Measurements from ENCODE around the gene GOLGA2.

GOLGA2 gene

GRCh38 chr9:128213746-128214497 is 61.9 kb downstream of the GOLGA2 start:
- peaks cover 21% of the 10 kb centered on the region for H3K4me1 ChIP-seq (ENCODE audit: insufficient read depth, insufficient read length)

GRCh38 chr9:128211981-128212281 is 63.9 kb downstream of the GOLGA2 start:
- peaks cover 23% of the 10 kb centered on the region for H3K36me3 ChIP-seq (ENCODE audit: insufficient read depth, insufficient read length, low read length)
- no peaks in the 10 kb centered on the region for H3K27me3 ChIP-seq (ENCODE audit: insufficient read depth, insufficient read length)
- H3K4me1 ChIP-seq (ENCODE audit: insufficient read depth, insufficient read length), result peaks cover 20% of the 10 kb centered on the region
- no peak overlapping the region for H3K9ac ChIP-seq (ENCODE audit: insufficient read length, low read depth)
- H3K4me3 ChIP-seq (ENCODE audit: insufficient read length, low read depth), result no peak overlapping the region
- TF ChIP-seq SUZ12 (IDR thresholded peaks at IDR 0.05; ENCODE audit: extremely low read depth, insufficient read depth, insufficient read length) (no peak), YY1 (IDR thresholded peaks at IDR 0.05; ENCODE audit: insufficient read depth, insufficient read length) (no peak), ZNF274 (IDR thresholded peaks at IDR 0.05; ENCODE audit: low read depth, low read length) (no peak)
- no peaks in the 10 kb centered on the region for H3K9me3 ChIP-seq (ENCODE audit: insufficient read depth, low read length)
- no peak for DNase-seq (ENCODE audit: low read depth, low spot score)

More at GRCh38 chr9:128213746-128214497, 61.9 kb downstream of the GOLGA2 start:
- no peak overlapping the region for H3K4me3 ChIP-seq (ENCODE audit: insufficient read length, low read depth)
- DNase-seq (ENCODE audit: low read depth, low spot score), result no peak
- no peaks in the 10 kb centered on the region for H3K9me3 ChIP-seq (ENCODE audit: insufficient read depth, low read length)
- no peaks in the 10 kb centered on the region for H3K27me3 ChIP-seq (ENCODE audit: insufficient read depth, insufficient read length)
- TF ChIP-seq YY1 (IDR thresholded peaks at IDR 0.05; ENCODE audit: insufficient read depth, insufficient read length) (no peak), ZNF274 (IDR thresholded peaks at IDR 0.05; ENCODE audit: low read depth, low read length) (no peak), SUZ12 (IDR thresholded peaks at IDR 0.05; ENCODE audit: extremely low read depth, insufficient read depth, insufficient read length) (no peak)
- no peak overlapping the region for H3K9ac ChIP-seq (ENCODE audit: insufficient read length, low read depth)
- H3K36me3 ChIP-seq (ENCODE audit: insufficient read depth, insufficient read length, low read length), result peaks cover 27% of the 10 kb centered on the region

- no peaks in the 10 kb centered on the region for H3K27me3 ChIP-seq (ENCODE audit: insufficient read depth, insufficient read length)
- TF ChIP-seq YY1 (IDR thresholded peaks at IDR 0.05; ENCODE audit: insufficient read depth, insufficient read length), result no peak
- no peak for TF ChIP-seq SUZ12 (IDR thresholded peaks at IDR 0.05; ENCODE audit: extremely low read depth, insufficient read depth, insufficient read length)
- TF ChIP-seq ZNF274 (IDR thresholded peaks at IDR 0.05; ENCODE audit: low read depth, low read length), result no peak
- H3K4me1 ChIP-seq (ENCODE audit: insufficient read depth, insufficient read length), result peaks cover 20% of the 10 kb centered on the region
- no peak for DNase-seq (ENCODE audit: low read depth, low spot score)
- H3K9me3 ChIP-seq (ENCODE audit: insufficient read depth, low read length), result no peaks in the 10 kb centered on the region
- no peak overlapping the region for H3K9ac ChIP-seq (ENCODE audit: insufficient read length, low read depth)
- no peak overlapping the region for H3K4me3 ChIP-seq (ENCODE audit: insufficient read length, low read depth)
- H3K36me3 ChIP-seq (ENCODE audit: insufficient read depth, insufficient read length, low read length), result peaks cover 24% of the 10 kb centered on the region
These were observed 64.4 kb downstream of the GOLGA2 start for GRCh38 chr9:128211186-128211980.

GRCh38 chr9:128208946-128209669 is 66.7 kb downstream of the GOLGA2 start:
- TF ChIP-seq YY1 (IDR thresholded peaks at IDR 0.05; ENCODE audit: insufficient read depth, insufficient read length) (no peak), SUZ12 (IDR thresholded peaks at IDR 0.05; ENCODE audit: extremely low read depth, insufficient read depth, insufficient read length) (no peak), ZNF274 (IDR thresholded peaks at IDR 0.05; ENCODE audit: low read depth, low read length) (no peak)
- no peak overlapping the region for H3K4me3 ChIP-seq (ENCODE audit: insufficient read length, low read depth)
- H3K4me1 ChIP-seq (ENCODE audit: insufficient read depth, insufficient read length), result peaks cover 15% of the 10 kb centered on the region
- H3K36me3 ChIP-seq (ENCODE audit: insufficient read depth, insufficient read length, low read length), result peaks cover 30% of the 10 kb centered on the region
- no peaks in the 10 kb centered on the region for H3K9me3 ChIP-seq (ENCODE audit: insufficient read depth, low read length)
- H3K27me3 ChIP-seq (ENCODE audit: insufficient read depth, insufficient read length), result no peaks in the 10 kb centered on the region
- H3K9ac ChIP-seq (ENCODE audit: insufficient read length, low read depth), result peak overlapping the region; percentile 18
- no peak for DNase-seq (ENCODE audit: low read depth, low spot score)

GRCh38 chr9:128208386-128208785 is 67.4 kb downstream of the GOLGA2 start:
- DNase-seq (ENCODE audit: low read depth, low spot score), result no peak
- TF ChIP-seq ZNF274 (IDR thresholded peaks at IDR 0.05; ENCODE audit: low read depth, low read length), result no peak
- no peak overlapping the region for H3K9ac ChIP-seq (ENCODE audit: insufficient read length, low read depth)
- no peaks in the 10 kb centered on the region for H3K27me3 ChIP-seq (ENCODE audit: insufficient read depth, insufficient read length)
- H3K9me3 ChIP-seq (ENCODE audit: insufficient read depth, low read length), result no peaks in the 10 kb centered on the region
- peaks cover 28% of the 10 kb centered on the region for H3K36me3 ChIP-seq (ENCODE audit: insufficient read depth, insufficient read length, low read length)
- no peak overlapping the region for H3K4me3 ChIP-seq (ENCODE audit: insufficient read length, low read depth)
- peaks cover 12% of the 10 kb centered on the region for H3K4me1 ChIP-seq (ENCODE audit: insufficient read depth, insufficient read length)

- peaks cover 28% of the 10 kb centered on the region for H3K36me3 ChIP-seq (ENCODE audit: insufficient read depth, insufficient read length, low read length)
- peaks cover 16% of the 10 kb centered on the region for H3K4me1 ChIP-seq (ENCODE audit: insufficient read depth, insufficient read length)
- no peak overlapping the region for H3K9ac ChIP-seq (ENCODE audit: insufficient read length, low read depth)
- no peaks in the 10 kb centered on the region for H3K9me3 ChIP-seq (ENCODE audit: insufficient read depth, low read length)
- no peak for DNase-seq (ENCODE audit: low read depth, low spot score)
- H3K27me3 ChIP-seq (ENCODE audit: insufficient read depth, insufficient read length), result no peaks in the 10 kb centered on the region
- TF ChIP-seq YY1 (IDR thresholded peaks at IDR 0.05; ENCODE audit: insufficient read depth, insufficient read length) (no peak), SUZ12 (IDR thresholded peaks at IDR 0.05; ENCODE audit: extremely low read depth, insufficient read depth, insufficient read length) (no peak), ZNF274 (IDR thresholded peaks at IDR 0.05; ENCODE audit: low read depth, low read length) (no peak)
- no peak overlapping the region for H3K4me3 ChIP-seq (ENCODE audit: insufficient read length, low read depth)
These were observed 68.6 kb downstream of the GOLGA2 start for GRCh38 chr9:128206916-128207910.

Measured in NT2/D1 (cell line).